Thoracic aorta (tissue), 2 donors: ENCODE data around the gene TUBE1. TPM values are rescaled to one million over a fixed set of nuclear protein-coding genes. Genes with fewer than 3 reads are reported as not detected.

ENCODE experiments used
- ATAC-seq: fragments of 150-250 bp; one replicate; pipeline ENCODE4 v1.8.0; 2017; ENCODE audit warnings: low read depth; ENCODE audit not compliant: insufficient number of reproducible peaks, low FRiP score
- DNase-seq: peaks from one replicate; pipeline ENCODE4 v3.0.0-alpha.2; 2020; ENCODE audit warnings: low spot score
- H3K27ac ChIP-seq, 2 donors: fragments of 200-600 bp; sonication (generic); 1 replicate in 1 of 2; 2 replicates in 1 of 2; pipeline ENCODE4 v1.5.1; 2016; ENCODE audit warnings: mild to moderate bottlenecking in 2 of 2, moderate library complexity in 2 of 2
- H3K27me3 ChIP-seq: fragments of 200-600 bp; sonication (generic); replicated peaks from 2 replicates; pipeline ENCODE4 v1.6.0; 2016; ENCODE audit warnings: mild to moderate bottlenecking; ENCODE audit not compliant: insufficient read depth
- H3K36me3 ChIP-seq: fragments of 200-600 bp; sonication (generic); one replicate; pipeline ENCODE4 v1.5.1; 2016
- H3K4me1 ChIP-seq, 2 donors: fragments of 200-600 bp; sonication (generic); 1 replicate in 1 of 2; 2 replicates in 1 of 2; pipeline versions ENCODE4 v1.5.1 to v1.6.0; 2016; ENCODE audit warnings: low read depth in 2 of 2, mild to moderate bottlenecking in 1 of 2; ENCODE audit not compliant: control insufficient read depth in 1 of 2
- H3K4me3 ChIP-seq: fragments of 200-600 bp; sonication (generic); 2 replicates; pipeline ENCODE4 v1.5.1; 2016; ENCODE audit warnings: mild to moderate bottlenecking
- H3K9me3 ChIP-seq: fragments of 200-600 bp; sonication (generic); 2 replicates; pipeline ENCODE4 v1.5.1; 2016
- CTCF ChIP-seq: fragments of 200-600 bp; sonication (generic); IDR thresholded peaks from one replicate; pipeline ENCODE4 v1.5.1; 2019; ENCODE audit warnings: antibody characterized with exemption
- total RNA-seq, 2 donors: library from RNA; depleted of rRNA; stranded (reverse); fragments of >200 nt; gene quantifications; one replicate each; pipeline versions ENCODE4 v1.1.0 to v1.2.3, GENCODE V29; 2016

Gene TUBE1
- total RNA-seq, 2 donors from 2014 or later, result 27.3 to 33.4 TPM

- Histone ChIP-seq H3K36me3 (no peaks in the 10 kb centered on the region), H3K4me3 (no peak overlapping the region), H3K9me3 (no peaks in the 10 kb centered on the region), H3K4me1 (peaks cover 6 to 20% of the 10 kb centered on the region in 2 donors), H3K27ac (peak overlapping the region in 1 of 2 donors; percentile 82), H3K27me3 (no peaks in the 10 kb centered on the region)
- no peak for DNase-seq
- ATAC-seq, result no peak
- no peak for TF ChIP-seq CTCF
Measured at GRCh38 chr6:112039431-112039770, 47.9 kb downstream of the TUBE1 start.

- H3K27ac ChIP-seq, result peak overlapping the region; percentile 78 to 82
- H3K4me3 ChIP-seq, result no peak overlapping the region
- H3K4me1 ChIP-seq, result peaks cover 6 to 20% of the 10 kb centered on the region in 2 donors
- ATAC-seq (no peak), DNase-seq (no peak)
- H3K36me3 ChIP-seq, result no peaks in the 10 kb centered on the region
- TF ChIP-seq CTCF, result no peak
- H3K9me3 ChIP-seq, result no peaks in the 10 kb centered on the region
- no peaks in the 10 kb centered on the region for H3K27me3 ChIP-seq
Measured at GRCh38 chr6:112038756-112039430, 48.4 kb downstream of the TUBE1 start.

- Histone ChIP-seq H3K4me3 (peak overlapping the region; percentile 54), H3K27ac (peak overlapping the region; percentile 78 to 82), H3K9me3 (no peaks in the 10 kb centered on the region), H3K4me1 (peaks cover 6 to 23% of the 10 kb centered on the region in 2 donors), H3K27me3 (no peaks in the 10 kb centered on the region), H3K36me3 (no peaks in the 10 kb centered on the region)
- ATAC-seq (no peak), DNase-seq (no peak)
- no peak for TF ChIP-seq CTCF
Measured at GRCh38 chr6:112038268-112038667, 49.0 kb downstream of the TUBE1 start.

- ATAC-seq, result peak; percentile 74
- no peaks in the 10 kb centered on the region for H3K9me3 ChIP-seq
- H3K4me3 ChIP-seq, result peak overlapping the region; percentile 54
- peak; percentile 72 for DNase-seq
- no peak for TF ChIP-seq CTCF
- H3K4me1 ChIP-seq, result peaks cover 6 to 23% of the 10 kb centered on the region in 2 donors
- no peaks in the 10 kb centered on the region for H3K36me3 ChIP-seq
- H3K27ac ChIP-seq, result peak overlapping the region; percentile 78 to 82
- H3K27me3 ChIP-seq, result no peaks in the 10 kb centered on the region
Measured at GRCh38 chr6:112037783-112038216, 49.5 kb downstream of the TUBE1 start.

- H3K4me1 ChIP-seq, result peaks cover 6 to 23% of the 10 kb centered on the region in 2 donors
- H3K27ac ChIP-seq, result peak overlapping the region; percentile 65 to 82
- no peaks in the 10 kb centered on the region for H3K9me3 ChIP-seq
- H3K4me3 ChIP-seq, result no peak overlapping the region
- H3K27me3 ChIP-seq, result no peaks in the 10 kb centered on the region
- ATAC-seq, result no peak
- no peak for DNase-seq
- TF ChIP-seq CTCF, result no peak
- H3K36me3 ChIP-seq, result no peaks in the 10 kb centered on the region
Measured at GRCh38 chr6:112036088-112036637, 51.1 kb downstream of the TUBE1 start.
